T-helper 2 cell treated with Interferon-gamma antibody and Interleukin-4, amounts not matched to agents 5 μg/mL and 100 μg/mL, for 36 hours (primary cell): Measurements from ENCODE around the gene PNPLA5.
"Not testable (repeated sequence)": the region's sequence is repeated elsewhere in the genome, so short reads cannot be mapped to it uniquely, and the experiment has no call there.

Experiments used
- DNase-seq: peaks from one replicate; pipeline ENCODE4 v3.0.0; 2021; ENCODE audit warnings: low spot score
- H3K27ac Mint-ChIP-seq: one replicate; pipeline ENCODE4 v1.8.0; 2021; ENCODE audit warnings: mild to moderate bottlenecking, mixed read lengths
- H3K27me3 Mint-ChIP-seq: one replicate; pipeline ENCODE4 v1.8.0; 2021; ENCODE audit warnings: low read depth, mixed read lengths
- H3K36me3 Mint-ChIP-seq: one replicate; pipeline ENCODE4 v1.8.0; 2021; ENCODE audit warnings: low read depth, mixed read lengths
- H3K4me1 Mint-ChIP-seq: one replicate; pipeline ENCODE4 v1.8.0; 2021; ENCODE audit warnings: low read depth, mixed read lengths
- H3K4me3 Mint-ChIP-seq: one replicate; pipeline ENCODE4 v1.8.0; 2022; ENCODE audit warnings: mild to moderate bottlenecking, moderate library complexity, mixed read lengths
- H3K9me3 Mint-ChIP-seq: one replicate; pipeline ENCODE4 v1.8.0; 2021; ENCODE audit warnings: mixed read lengths

The PNPLA5 gene

GRCh38 chr22:43919106-43919973 is 27.5 kb upstream of the PNPLA5 start:
- Mint-ChIP-seq H3K27me3 (peaks cover 16% of the 10 kb centered on the region), H3K36me3 (no peaks in the 10 kb centered on the region), H3K9me3 (no peaks in the 10 kb centered on the region), H3K27ac (no peak overlapping the region), H3K4me3 (no peak overlapping the region), H3K4me1 (peaks cover 4% of the 10 kb centered on the region)
- DNase-seq, result no peak

GRCh38 chr22:43917521-43917920 is 25.7 kb upstream of the PNPLA5 start:
- DNase-seq, result no peak
- Mint-ChIP-seq H3K4me3 (no peak overlapping the region), H3K27ac (no peak overlapping the region), H3K36me3 (no peaks in the 10 kb centered on the region), H3K4me1 (no peaks in the 10 kb centered on the region), H3K9me3 (no peaks in the 10 kb centered on the region), H3K27me3 (peaks cover 17% of the 10 kb centered on the region)

- no peaks in the 10 kb centered on the region for H3K9me3 Mint-ChIP-seq
- H3K36me3 Mint-ChIP-seq, result no peaks in the 10 kb centered on the region
- H3K4me1 Mint-ChIP-seq, result no peaks in the 10 kb centered on the region
- DNase-seq, result no peak
- no peak overlapping the region for H3K27ac Mint-ChIP-seq
- H3K4me3 Mint-ChIP-seq, result no peak overlapping the region
- H3K27me3 Mint-ChIP-seq, result peaks cover 23% of the 10 kb centered on the region
Observed at GRCh38 chr22:43911351-43911750, 19.5 kb upstream of the PNPLA5 start.

- Mint-ChIP-seq H3K27ac (no peak overlapping the region), H3K4me3 (no peak overlapping the region), H3K36me3 (no peaks in the 10 kb centered on the region), H3K27me3 (peaks cover 23% of the 10 kb centered on the region), H3K9me3 (no peaks in the 10 kb centered on the region), H3K4me1 (no peaks in the 10 kb centered on the region)
- DNase-seq, result no peak
Observed at GRCh38 chr22:43910178-43910695, 18.4 kb upstream of the PNPLA5 start.

GRCh38 chr22:43909708-43910107 is 17.9 kb upstream of the PNPLA5 start:
- no peak overlapping the region for H3K27ac Mint-ChIP-seq
- H3K4me3 Mint-ChIP-seq, result no peak overlapping the region
- no peak for DNase-seq
- H3K36me3 Mint-ChIP-seq, result no peaks in the 10 kb centered on the region
- H3K9me3 Mint-ChIP-seq, result no peaks in the 10 kb centered on the region
- H3K27me3 Mint-ChIP-seq, result peaks cover 23% of the 10 kb centered on the region
- no peaks in the 10 kb centered on the region for H3K4me1 Mint-ChIP-seq

GRCh38 chr22:43905681-43906080 is 13.9 kb upstream of the PNPLA5 start:
- Mint-ChIP-seq H3K27ac (no peak overlapping the region), H3K27me3 (peaks cover 5% of the 10 kb centered on the region), H3K36me3 (no peaks in the 10 kb centered on the region), H3K4me3 (no peak overlapping the region), H3K4me1 (no peaks in the 10 kb centered on the region), H3K9me3 (no peaks in the 10 kb centered on the region)
- no peak for DNase-seq

- H3K27ac Mint-ChIP-seq, DNase-seq, H3K27me3 Mint-ChIP-seq, H3K9me3 Mint-ChIP-seq, H3K4me3 Mint-ChIP-seq, H3K4me1 Mint-ChIP-seq, H3K36me3 Mint-ChIP-seq: not testable (repeated sequence)
Observed at GRCh38 chr22:43904412-43904811, 12.6 kb upstream of the PNPLA5 start.

- not testable (repeated sequence) for DNase-seq, H3K36me3 Mint-ChIP-seq, H3K4me3 Mint-ChIP-seq, H3K9me3 Mint-ChIP-seq, H3K4me1 Mint-ChIP-seq, H3K27ac Mint-ChIP-seq, H3K27me3 Mint-ChIP-seq
Observed at GRCh38 chr22:43903033-43903432, 11.2 kb upstream of the PNPLA5 start.

- DNase-seq, result no peak
- Mint-ChIP-seq H3K4me3 (no peak overlapping the region), H3K9me3 (no peaks in the 10 kb centered on the region), H3K4me1 (no peaks in the 10 kb centered on the region), H3K27me3 (no peaks in the 10 kb centered on the region), H3K36me3 (no peaks in the 10 kb centered on the region), H3K27ac (no peak overlapping the region)
Observed at GRCh38 chr22:43901976-43902643, 10.3 kb upstream of the PNPLA5 start.

- Mint-ChIP-seq H3K9me3 (no peaks in the 10 kb centered on the region), H3K36me3 (no peaks in the 10 kb centered on the region), H3K27ac (no peak overlapping the region), H3K4me3 (no peak overlapping the region), H3K27me3 (no peaks in the 10 kb centered on the region), H3K4me1 (no peaks in the 10 kb centered on the region)
- no peak for DNase-seq
Observed at GRCh38 chr22:43900206-43900605, 8.4 kb upstream of the PNPLA5 start.

GRCh38 chr22:43897751-43898261 is 6.0 kb upstream of the PNPLA5 start:
- no peak for DNase-seq
- H3K36me3 Mint-ChIP-seq, result no peaks in the 10 kb centered on the region

GRCh38 chr22:43895986-43896645 is 4.3 kb upstream of the PNPLA5 start:
- no peaks in the 10 kb centered on the region for H3K4me1 Mint-ChIP-seq
- no peaks in the 10 kb centered on the region for H3K36me3 Mint-ChIP-seq
- DNase-seq, result no peak
- no peaks in the 10 kb centered on the region for H3K9me3 Mint-ChIP-seq
- no peak overlapping the region for H3K27ac Mint-ChIP-seq
- H3K27me3 Mint-ChIP-seq, result peaks cover 16% of the 10 kb centered on the region
- H3K4me3 Mint-ChIP-seq, result no peak overlapping the region

More at GRCh38 chr22:43897751-43898261, 6.0 kb upstream of the PNPLA5 start:
- Mint-ChIP-seq H3K9me3 (no peaks in the 10 kb centered on the region), H3K27ac (no peak overlapping the region), H3K4me3 (no peak overlapping the region), H3K27me3 (peaks cover 5% of the 10 kb centered on the region), H3K4me1 (no peaks in the 10 kb centered on the region)

- Mint-ChIP-seq H3K4me1 (no peaks in the 10 kb centered on the region), H3K36me3 (no peaks in the 10 kb centered on the region), H3K9me3 (no peaks in the 10 kb centered on the region), H3K27me3 (peaks cover 26% of the 10 kb centered on the region), H3K27ac (no peak overlapping the region), H3K4me3 (no peak overlapping the region)
- DNase-seq, result no peak
Observed at GRCh38 chr22:43894122-43894521, 2.3 kb upstream of the PNPLA5 start.

- Mint-ChIP-seq H3K4me1 (no peaks in the 10 kb centered on the region), H3K27ac (no peak overlapping the region), H3K4me3 (no peak overlapping the region), H3K9me3 (no peaks in the 10 kb centered on the region), H3K27me3 (peaks cover 31% of the 10 kb centered on the region), H3K36me3 (no peaks in the 10 kb centered on the region)
- DNase-seq, result no peak
Observed at GRCh38 chr22:43893266-43893665, 1.5 kb upstream of the PNPLA5 start.
